DOHH2 (cell line): ENCODE measurements around the gene SLC2A9.

Experiments used
- EZH2phosphoT487 ChIP-seq: fragments of 200-600 bp; sonication (generic); IDR thresholded peaks from 2 replicates; pipeline ENCODE4 v1.6.1; 2017; ENCODE audit warnings: borderline replicate concordance, mild to moderate bottlenecking, antibody characterized with exemption, low read length, moderate library complexity, mixed read lengths
- TF ChIP-seq, protein P1 (sequence below): fragments of 200-600 bp; sonication (generic); IDR thresholded peaks from one replicate; pipeline ENCODE4 v1.5.1; 2014; ENCODE audit warnings: antibody characterized with exemption, mild to moderate bottlenecking, low read depth, low read length; ENCODE audit not compliant: poor library complexity, severe bottlenecking

- TF ChIP-seq, protein P1, sequence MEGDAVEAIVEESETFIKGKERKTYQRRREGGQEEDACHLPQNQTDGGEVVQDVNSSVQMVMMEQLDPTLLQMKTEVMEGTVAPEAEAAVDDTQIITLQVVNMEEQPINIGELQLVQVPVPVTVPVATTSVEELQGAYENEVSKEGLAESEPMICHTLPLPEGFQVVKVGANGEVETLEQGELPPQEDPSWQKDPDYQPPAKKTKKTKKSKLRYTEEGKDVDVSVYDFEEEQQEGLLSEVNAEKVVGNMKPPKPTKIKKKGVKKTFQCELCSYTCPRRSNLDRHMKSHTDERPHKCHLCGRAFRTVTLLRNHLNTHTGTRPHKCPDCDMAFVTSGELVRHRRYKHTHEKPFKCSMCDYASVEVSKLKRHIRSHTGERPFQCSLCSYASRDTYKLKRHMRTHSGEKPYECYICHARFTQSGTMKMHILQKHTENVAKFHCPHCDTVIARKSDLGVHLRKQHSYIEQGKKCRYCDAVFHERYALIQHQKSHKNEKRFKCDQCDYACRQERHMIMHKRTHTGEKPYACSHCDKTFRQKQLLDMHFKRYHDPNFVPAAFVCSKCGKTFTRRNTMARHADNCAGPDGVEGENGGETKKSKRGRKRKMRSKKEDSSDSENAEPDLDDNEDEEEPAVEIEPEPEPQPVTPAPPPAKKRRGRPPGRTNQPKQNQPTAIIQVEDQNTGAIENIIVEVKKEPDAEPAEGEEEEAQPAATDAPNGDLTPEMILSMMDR: no peak
- no peak for TF ChIP-seq EZH2phosphoT487
Observed at GRCh38 chr4:9919047-9919446, 102.2 kb downstream of the SLC2A9 start.
